B cell (primary cell): ENCODE data around the gene PHYH. TPM values are rescaled to one million over a fixed set of nuclear protein-coding genes. Genes with fewer than 3 reads are reported as not detected.

Experiments
- ATAC-seq: fragments of 200-7000 bp; cut with Tn5 transposase; one replicate; pipeline ENCODE4 v1.10.0; 2021; ENCODE audit warnings: low read depth, mild to moderate bottlenecking, moderate number of reproducible peaks, moderate library complexity
- CTCF ChIA-PET: fragments of 350-600 bp; sonication (Branson Sonifier 250); formaldehyde crosslinking; loops from one replicate; lab custom pipeline; 2021; ENCODE audit warnings: antibody characterized with exemption, inconsistent platforms; lab: Charles Lee
- POLR2A ChIA-PET: fragments of 350-600 bp; sonication (Branson Sonifier 250); formaldehyde crosslinking; loops from one replicate; lab custom pipeline; 2021; ENCODE audit warnings: antibody characterized with exemption; lab: Charles Lee
- DNase-seq: peaks from one replicate; pipeline ENCODE4 v3.0.0; 2013
- H2AFZ ChIP-seq: 2 replicates; pipeline ENCODE4 v1.6.1; 2012; ENCODE audit warnings: mild to moderate bottlenecking, low read depth, low read length; ENCODE audit not compliant: insufficient read depth, poor library complexity, severe bottlenecking
- H3K27ac ChIP-seq, 2 donors: 1 replicate in 1 of 2; 2 replicates in 1 of 2; pipeline ENCODE4 v1.5.1; 2012 to 2013; ENCODE audit warnings: low read length in 2 of 2, mild to moderate bottlenecking in 2 of 2, moderate library complexity in 1 of 2
- H3K27me3 ChIP-seq, 4 experiments: fragments of 200-600 bp in 1 of 4; sonication (generic) in 1 of 4; replicated peaks in 1 of 4; 1 replicate in 2 of 4; 2 replicates in 2 of 4; pipeline versions ENCODE4 v1.6.1 to v1.7.0; 2013 to 2016; ENCODE audit warnings: low read length in 3 of 4, mild to moderate bottlenecking in 2 of 4, mixed read lengths in 1 of 4, moderate library complexity in 1 of 4; ENCODE audit not compliant: insufficient read depth in 4 of 4, control insufficient read depth in 3 of 4; ENCODE audit errors: control extremely low read depth in 1 of 4
- H3K36me3 ChIP-seq, 2 experiments: replicated peaks in 1 of 2; 1 replicate in 1 of 2; 2 replicates in 1 of 2; pipeline versions ENCODE4 v1.6.1 to v1.7.1; 2013; ENCODE audit warnings: low read length in 1 of 2; ENCODE audit not compliant: insufficient read depth in 2 of 2, control insufficient read depth in 1 of 2; ENCODE audit errors: control extremely low read depth in 1 of 2, extremely low read depth in 1 of 2
- H3K4me1 ChIP-seq, 2 donors: fragments of 200-600 bp in 1 of 2; sonication (generic) in 1 of 2; 1 replicate in 1 of 2; 2 replicates in 1 of 2; pipeline versions ENCODE4 v1.5.1 to v1.6.1; 2013 to 2017; ENCODE audit warnings: low read length in 2 of 2; ENCODE audit not compliant: control insufficient read depth in 2 of 2, insufficient read depth in 2 of 2
- H3K4me2 ChIP-seq: replicated peaks from 2 replicates; pipeline ENCODE3; 2012; ENCODE audit warnings: mild to moderate bottlenecking, low read depth, low read length; ENCODE audit not compliant: poor library complexity, severe bottlenecking
- H3K4me3 ChIP-seq, 5 experiments: fragments of 200-600 bp in 1 of 5; sonication (generic) in 1 of 5; 1 replicate in 3 of 5; 2 replicates in 2 of 5; pipeline versions ENCODE4 v1.5.1 to v1.7.0; 2011 to 2016; ENCODE audit warnings: low read length in 4 of 5, mild to moderate bottlenecking in 4 of 5, low read depth in 2 of 5, control low read depth in 1 of 5, moderate library complexity in 1 of 5; ENCODE audit not compliant: insufficient read depth in 1 of 5; ENCODE audit errors: control extremely low read depth in 1 of 5, extremely low read depth in 1 of 5
- H3K79me2 ChIP-seq: fragments of 200-600 bp; sonication (generic); one replicate; pipeline ENCODE4 v1.6.0; 2016; ENCODE audit warnings: low read length; ENCODE audit not compliant: control insufficient read depth, insufficient read depth
- H3K9ac ChIP-seq: fragments of 200-600 bp; sonication (generic); 2 replicates; pipeline ENCODE4 v1.6.1; 2017; ENCODE audit warnings: mild to moderate bottlenecking, low read length, moderate library complexity
- H3K9me3 ChIP-seq, 3 donors: one replicate each; pipeline versions ENCODE4 v1.6.1 to v1.7.1; 2013; ENCODE audit warnings: low read length in 2 of 3; ENCODE audit not compliant: control insufficient read depth in 2 of 3, insufficient read depth in 1 of 3; ENCODE audit errors: control extremely low read depth in 1 of 3
- H4K20me1 ChIP-seq: 2 replicates; pipeline ENCODE4 v1.6.0; 2012; ENCODE audit warnings: mild to moderate bottlenecking, low read length; ENCODE audit not compliant: insufficient read depth, control insufficient read depth, poor library complexity, severe bottlenecking
- H3K27ac Mint-ChIP-seq: one replicate; pipeline ENCODE4 v1.8.0; 2021; ENCODE audit warnings: mixed read lengths
- H3K27me3 Mint-ChIP-seq: one replicate; pipeline ENCODE4 v1.8.0; 2021; ENCODE audit warnings: mixed read lengths
- H3K4me1 Mint-ChIP-seq: one replicate; pipeline ENCODE4 v1.8.0; 2021; ENCODE audit warnings: mixed read lengths
- H3K4me3 Mint-ChIP-seq: one replicate; pipeline ENCODE4 v1.8.0; 2021; ENCODE audit warnings: mixed read lengths
- H3K9me3 Mint-ChIP-seq: one replicate; pipeline ENCODE4 v1.8.0; 2022; ENCODE audit warnings: mixed read lengths; ENCODE audit not compliant: insufficient read depth
- CTCF ChIP-seq: fragments of 200-600 bp; IDR thresholded peaks from one replicate; pipeline ENCODE4 v1.8.0; 2022; ENCODE audit warnings: antibody characterized with exemption, mild to moderate bottlenecking
- EZH2 ChIP-seq: IDR thresholded peaks from 2 replicates; pipeline ENCODE4 v1.6.1; 2012; ENCODE audit warnings: borderline replicate concordance, low read depth, mild to moderate bottlenecking, moderate library complexity, low read length; ENCODE audit not compliant: insufficient read depth, poor library complexity, severe bottlenecking
- WGBS: methylation state at CpG from one replicate; pipeline ENCODE4 v1.1.5; 2013; ENCODE audit warnings: missing lambda C conversion rate; ENCODE audit not compliant: insufficient coverage; 5-methylcytosine and 5-hydroxymethylcytosine counted together
- intact Hi-C: fragments of 100-400 bp; cut with micrococcal nuclease; formaldehyde crosslinking; loops from one replicate; pipeline ENCODE4 v1.10.0; 2022
- polyA plus RNA-seq: library from polyadenylated mRNA; depleted of rRNA; stranded (reverse); fragments of >200 nt; gene quantifications from 2 replicates; pipeline ENCODE4 v1.2.3, GENCODE V29; 2012
- total RNA-seq, 2 donors: library from RNA; stranded (reverse); fragments of 120-200 nt in 1 of 2; gene quantifications; 1 replicate in 1 of 2; 2 replicates in 1 of 2; pipeline versions ENCODE4 v1.2.3 to v1.2.4, GENCODE V29; 2013 to 2022

PHYH gene
- total and polyA plus RNA-seq, 2 donors (not counting 1 experiment from before 2014, with no cell fraction given), result 3.1 to 9.7 TPM

GRCh38 chr10:13348216-13349017 lies 48.6 kb upstream of the PHYH start, which contains the start of gene SEPHS1:
SEPHS1 (minus strand) TSS chr10:13348293; CDS start chr10:13344950, 3,343 bp downstream.
- Mint-ChIP-seq H3K27ac (peak within 1 kb of the TSS; percentile 93), H3K27me3 (peaks cover 4% of the 10 kb centered on the region), H3K4me1 (peaks cover 58% of the 10 kb centered on the region), H3K9me3 (no peaks in the 10 kb centered on the region), H3K4me3 (peak within 1 kb of the TSS; percentile 92)
- DNase-seq (peak; percentile 81), ATAC-seq (peak; percentile 69)
- peaks cover 26 to 38% of the 10 kb centered on the region in 2 donors for H3K4me1 ChIP-seq
- under 1% methylated on average over 65 of the region's 65 CpGs for WGBS
- H4K20me1 ChIP-seq, result no peaks in the 10 kb centered on the region
- H3K27ac ChIP-seq, result peak within 1 kb of the TSS; percentile 54 to 82
- H3K4me2 ChIP-seq, result peak within 1 kb of the TSS; percentile 90
- H3K79me2 ChIP-seq, result peaks cover 36% of the 10 kb centered on the region
- peak within 1 kb of the TSS; percentile 55 to 87 (median 82) for H3K4me3 ChIP-seq
- no peaks in the 10 kb centered on the region for H3K36me3 ChIP-seq
- TF ChIP-seq EZH2, result no peak
- no peak for TF ChIP-seq CTCF
- H3K9me3 ChIP-seq, result no peaks in the 10 kb centered on the region
- H3K9ac ChIP-seq, result peak within 1 kb of the TSS; percentile 77
- POLR2A ChIA-PET, result interaction anchor here (1.0 kb wide), 1 partner anchor 45 kb away, joined by 7 read pairs; no protein-coding TSS in a partner anchor
- intact Hi-C loops, result loop anchor here (2.0 kb wide), 1 partner anchor 238 kb away; the partner anchor contains the start of gene PRPF18
- CTCF ChIA-PET, result interaction anchor here (1.3 to 7.2 kb wide), 3 partner anchors 46 to 188 kb away, joined by 4 to 41 read pairs (median 41); partner anchors contain the start of gene MCM10
- H3K27me3 ChIP-seq, result peaks cover 0 to 30% (median 7%) of the 10 kb centered on the region in 4 experiments
- H2AFZ ChIP-seq, result peak within 1 kb of the TSS; percentile 88
